Gastroesophageal sphincter (tissue), 4 donors: ENCODE results near the gene FAM13C. TPM values are rescaled to one million over a fixed set of nuclear protein-coding genes. Genes with fewer than 3 reads are reported as not detected.

Source experiments
- ATAC-seq: fragments of 150-250 bp; one replicate; pipeline ENCODE4 v1.9.1; 2016; ENCODE audit warnings: mild to moderate bottlenecking, moderate library complexity
- H3K27ac ChIP-seq, 4 donors: fragments of 200-600 bp; sonication (generic) in 3 of 4; 1 replicate in 3 of 4; 2 replicates in 1 of 4; pipeline ENCODE4 v1.5.1; 2016 to 2019
- H3K27me3 ChIP-seq: fragments of 200-600 bp; sonication (generic); one replicate; pipeline ENCODE4 v1.5.1; 2019
- H3K36me3 ChIP-seq, 2 donors: fragments of 200-600 bp; sonication (generic); one replicate each; pipeline ENCODE4 v1.5.1; 2019; ENCODE audit warnings: control low read depth in 1 of 2
- H3K4me1 ChIP-seq, 3 donors: fragments of 200-600 bp; sonication (generic); 1 replicate in 2 of 3; 2 replicates in 1 of 3; pipeline ENCODE4 v1.5.1; 2016 to 2019; ENCODE audit warnings: control low read depth in 2 of 3
- H3K4me3 ChIP-seq, 2 donors: fragments of 200-600 bp; sonication (generic); one replicate each; pipeline ENCODE4 v1.5.1; 2019; ENCODE audit warnings: mild to moderate bottlenecking in 1 of 2, moderate library complexity in 1 of 2
- H3K9me3 ChIP-seq, 3 donors: fragments of 200-600 bp; sonication (generic); one replicate each; pipeline ENCODE4 v1.5.1; 2017 to 2019; ENCODE audit warnings: control low read depth in 2 of 3
- EP300 ChIP-seq: sonication (generic); formaldehyde crosslinking; IDR thresholded peaks from one replicate; pipeline ENCODE4 v1.6.1; 2017; ENCODE audit warnings: antibody characterized with exemption, mild to moderate bottlenecking
- POLR2A ChIP-seq, 2 donors: fragments of 450-650 bp; IDR thresholded peaks; one replicate each; pipeline ENCODE4 v1.6.1; 2017; ENCODE audit warnings: antibody characterized with exemption in 2 of 2, mild to moderate bottlenecking in 2 of 2, moderate library complexity in 1 of 2
- POLR2AphosphoS5 ChIP-seq: sonication (generic); formaldehyde crosslinking; IDR thresholded peaks from one replicate; pipeline ENCODE4 v1.6.1; 2017; ENCODE audit warnings: antibody characterized with exemption
- WGBS, 2 donors: methylation state at CpG; one replicate each; pipeline ENCODE4 v1.1.5; 2018; ENCODE audit warnings: low coverage in 1 of 2; 5-methylcytosine and 5-hydroxymethylcytosine counted together
- total RNA-seq, 4 donors: library from RNA; depleted of rRNA; stranded (reverse); fragments of >200 nt; gene quantifications; one replicate each; pipeline ENCODE4 v1.1.0, GENCODE V29; 2016
- TF ChIP-seq, protein P1 (sequence below), 4 experiments: fragments of 200-600 bp in 2 of 4; fragments of 450-650 bp in 2 of 4; sonication (generic) in 1 of 4; IDR thresholded peaks; one replicate each; pipeline ENCODE4 v1.5.1; 2017 to 2019; ENCODE audit warnings: antibody characterized with exemption in 4 of 4, mild to moderate bottlenecking in 2 of 4, moderate library complexity in 2 of 4

FAM13C gene
- total RNA-seq, 4 donors from 2014 or later = 26.9 to 79.9 (median 45.5) TPM

DNA sequence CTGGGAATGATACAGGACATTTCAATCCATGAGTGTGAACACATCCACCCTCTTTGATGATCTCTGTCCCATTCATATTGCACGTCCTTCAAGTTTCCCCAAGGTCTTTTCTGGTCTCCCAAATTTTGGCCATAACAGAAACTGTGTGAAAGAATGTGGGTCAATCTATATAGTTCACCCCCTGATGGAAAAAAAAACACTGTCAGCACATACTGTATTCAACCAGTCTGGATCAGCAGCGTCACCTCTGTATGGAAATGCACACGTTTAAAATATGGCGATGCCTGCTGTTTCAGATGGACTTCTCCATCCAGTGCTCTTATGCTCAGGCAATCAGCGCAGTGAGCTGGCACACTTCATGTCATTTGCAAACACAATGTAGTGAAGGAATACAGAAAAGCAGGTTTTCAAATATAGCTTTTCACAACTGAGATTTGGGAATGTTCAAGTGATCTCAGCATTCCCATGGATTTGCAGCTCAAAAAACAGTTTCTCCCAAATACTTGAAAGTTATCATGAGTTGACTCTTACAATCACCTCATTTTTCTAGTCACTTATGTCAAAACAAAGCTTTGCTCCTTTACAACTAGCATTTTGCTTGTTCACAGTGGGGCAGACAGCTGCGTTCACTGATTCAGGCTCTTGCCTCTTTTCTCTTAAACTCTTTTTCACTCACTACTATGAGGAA is 61.1 kb downstream of the FAM13C start:
- no peak for TF ChIP-seq EP300
- TF ChIP-seq, protein P1, sequence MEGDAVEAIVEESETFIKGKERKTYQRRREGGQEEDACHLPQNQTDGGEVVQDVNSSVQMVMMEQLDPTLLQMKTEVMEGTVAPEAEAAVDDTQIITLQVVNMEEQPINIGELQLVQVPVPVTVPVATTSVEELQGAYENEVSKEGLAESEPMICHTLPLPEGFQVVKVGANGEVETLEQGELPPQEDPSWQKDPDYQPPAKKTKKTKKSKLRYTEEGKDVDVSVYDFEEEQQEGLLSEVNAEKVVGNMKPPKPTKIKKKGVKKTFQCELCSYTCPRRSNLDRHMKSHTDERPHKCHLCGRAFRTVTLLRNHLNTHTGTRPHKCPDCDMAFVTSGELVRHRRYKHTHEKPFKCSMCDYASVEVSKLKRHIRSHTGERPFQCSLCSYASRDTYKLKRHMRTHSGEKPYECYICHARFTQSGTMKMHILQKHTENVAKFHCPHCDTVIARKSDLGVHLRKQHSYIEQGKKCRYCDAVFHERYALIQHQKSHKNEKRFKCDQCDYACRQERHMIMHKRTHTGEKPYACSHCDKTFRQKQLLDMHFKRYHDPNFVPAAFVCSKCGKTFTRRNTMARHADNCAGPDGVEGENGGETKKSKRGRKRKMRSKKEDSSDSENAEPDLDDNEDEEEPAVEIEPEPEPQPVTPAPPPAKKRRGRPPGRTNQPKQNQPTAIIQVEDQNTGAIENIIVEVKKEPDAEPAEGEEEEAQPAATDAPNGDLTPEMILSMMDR (IDR thresholded peaks at IDR 0.05) = no peak
- TF ChIP-seq POLR2AphosphoS5 = no peak
- no peak for TF ChIP-seq POLR2A (IDR thresholded peaks at IDR 0.05)
- H3K4me1 ChIP-seq = peaks cover 0 to 55% (median 3%) of the 10 kb centered on the region in 3 donors
- WGBS, 2 donors = 49 to 81% methylated on average over 5 to 6 of the region's 6 CpGs
- no peak overlapping the region for H3K4me3 ChIP-seq
- H3K36me3 ChIP-seq = peaks cover 0 to 3% of the 10 kb centered on the region in 2 donors
- no peak for ATAC-seq
- H3K27me3 ChIP-seq = no peaks in the 10 kb centered on the region
- no peaks in the 10 kb centered on the region for H3K9me3 ChIP-seq
- peak overlapping the region; percentile 53 to 71 (median 60) for H3K27ac ChIP-seq

DNA sequence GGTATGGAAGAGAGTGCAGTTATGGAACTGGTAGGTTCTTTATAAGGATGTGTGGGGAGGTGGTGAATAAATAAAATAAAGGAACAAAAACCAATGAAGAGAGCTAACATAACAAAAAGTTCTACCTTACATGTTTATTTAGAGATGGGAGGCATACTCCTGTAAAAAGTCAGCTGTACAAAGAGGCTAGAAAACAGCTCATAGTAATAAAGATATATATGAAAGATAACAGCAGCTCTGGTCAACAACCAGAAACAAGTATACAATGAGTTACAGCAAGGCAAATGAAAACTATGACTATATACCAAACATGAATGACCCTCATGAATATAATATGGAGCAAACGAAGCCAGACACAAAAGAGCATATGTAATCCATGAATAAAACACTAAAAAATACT is 62.0 kb downstream of the FAM13C start:
- TF ChIP-seq EP300 (no peak), POLR2A (IDR thresholded peaks at IDR 0.05) (no peak)
- TF ChIP-seq, protein P1 (IDR thresholded peaks at IDR 0.05) = no peak
- no peak for ATAC-seq
- Histone ChIP-seq H3K36me3 (no peaks in the 10 kb centered on the region), H3K4me1 (peaks cover 0 to 55% (median 4%) of the 10 kb centered on the region in 3 donors), H3K4me3 (no peak overlapping the region), H3K27me3 (no peaks in the 10 kb centered on the region), H3K9me3 (no peaks in the 10 kb centered on the region), H3K27ac (peak overlapping the region in 1 of 4 donors; percentile 71)
- 75 to 78% methylated on average over 1 of the region's 1 CpG for WGBS, 2 donors

DNA sequence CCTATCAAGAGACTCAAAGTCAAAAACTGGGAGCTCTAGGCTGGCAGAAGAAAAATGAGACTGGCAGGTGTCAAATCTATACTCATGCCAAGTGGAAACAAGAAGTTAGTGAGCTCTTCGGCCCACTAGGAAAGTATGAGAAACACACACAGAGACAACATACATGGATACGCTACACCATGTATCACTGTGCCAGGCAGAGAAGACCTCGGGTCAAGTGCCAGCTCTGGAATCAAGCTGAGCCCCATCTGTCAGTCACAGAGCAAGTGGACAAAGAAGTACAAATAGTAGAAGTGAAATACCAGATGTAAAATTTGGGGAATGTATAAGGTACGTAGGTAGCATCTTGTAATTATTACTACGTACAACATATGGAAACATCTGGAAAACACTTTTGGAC is 62.4 kb downstream of the FAM13C start:
- no peak overlapping the region for H3K4me3 ChIP-seq
- no peaks in the 10 kb centered on the region for H3K36me3 ChIP-seq
- 93 to 94% methylated on average over 5 of the region's 5 CpGs for WGBS, 2 donors
- H3K27ac ChIP-seq = peak overlapping the region in 1 of 4 donors; percentile 71
- H3K9me3 ChIP-seq = no peaks in the 10 kb centered on the region
- peaks cover 0 to 60% (median 8%) of the 10 kb centered on the region in 3 donors for H3K4me1 ChIP-seq
- ATAC-seq = no peak
- H3K27me3 ChIP-seq = no peaks in the 10 kb centered on the region
- TF ChIP-seq, protein P1 (IDR thresholded peaks at IDR 0.05) = no peak
- TF ChIP-seq POLR2A (IDR thresholded peaks at IDR 0.05) (no peak), EP300 (no peak), POLR2AphosphoS5 (no peak)

DNA sequence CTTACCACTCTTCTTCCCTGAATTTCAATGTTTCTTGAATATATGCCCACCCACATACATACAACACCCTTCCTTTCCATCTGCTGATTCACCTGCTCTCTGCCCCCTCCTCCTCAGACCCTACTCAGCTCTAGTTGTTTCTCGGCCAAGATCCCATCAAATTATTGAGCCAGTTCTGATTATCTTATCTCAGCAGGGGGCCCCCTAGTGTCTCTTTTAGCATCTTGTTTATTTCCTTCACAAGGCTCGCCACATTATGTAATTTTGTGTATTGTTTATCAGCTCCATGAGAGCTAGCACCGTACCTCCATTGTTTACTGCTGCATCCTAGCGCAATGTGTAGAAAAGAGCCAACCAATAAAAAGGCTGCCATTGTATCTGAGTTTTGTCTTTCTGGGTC is 71.9 kb downstream of the FAM13C start:
- no peak overlapping the region for H3K27ac ChIP-seq
- H3K36me3 ChIP-seq = peaks cover 0 to 8% of the 10 kb centered on the region in 2 donors
- no peak for ATAC-seq
- peaks cover 5 to 55% (median 7%) of the 10 kb centered on the region in 3 donors for H3K4me1 ChIP-seq
- H3K4me3 ChIP-seq = no peak overlapping the region
- H3K9me3 ChIP-seq = no peaks in the 10 kb centered on the region
- no peaks in the 10 kb centered on the region for H3K27me3 ChIP-seq
- WGBS, 2 donors = 88% methylated on average over 4 of the region's 4 CpGs
- TF ChIP-seq, protein P1 (IDR thresholded peaks at IDR 0.05) = no peak
- TF ChIP-seq POLR2AphosphoS5 (no peak), EP300 (no peak), POLR2A (IDR thresholded peaks at IDR 0.05) (no peak)

DNA sequence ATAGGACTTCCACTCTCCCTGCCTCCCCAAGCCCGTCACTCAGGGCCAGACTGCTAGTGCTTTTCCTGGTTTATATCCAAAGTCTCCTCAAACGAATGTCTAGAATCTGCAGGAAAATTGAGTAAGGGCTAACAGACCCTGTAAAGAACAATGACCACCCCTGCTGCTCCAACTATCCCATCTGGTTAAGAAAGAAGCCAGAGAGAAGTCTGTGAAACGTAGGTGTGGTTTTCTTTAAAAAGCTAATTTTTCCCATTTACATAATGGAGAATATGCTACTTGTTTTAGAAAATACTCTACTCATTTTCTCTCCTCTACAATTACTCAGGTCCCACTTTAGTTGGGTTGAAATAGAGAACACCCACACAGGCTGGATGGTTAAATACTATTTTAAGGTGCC is 72.5 kb downstream of the FAM13C start:
- no peak for ATAC-seq
- no peaks in the 10 kb centered on the region for H3K9me3 ChIP-seq
- no peak overlapping the region for H3K4me3 ChIP-seq
- no peak overlapping the region for H3K27ac ChIP-seq
- no peaks in the 10 kb centered on the region for H3K27me3 ChIP-seq
- no peak for TF ChIP-seq POLR2AphosphoS5
- TF ChIP-seq POLR2A (IDR thresholded peaks at IDR 0.05) = no peak
- no peak for TF ChIP-seq EP300
- TF ChIP-seq, protein P1 (IDR thresholded peaks at IDR 0.05) = no peak
- 95 to 97% methylated on average over 2 to 3 of the region's 3 CpGs for WGBS, 2 donors
- peaks cover 5 to 55% (median 13%) of the 10 kb centered on the region in 3 donors for H3K4me1 ChIP-seq
- peaks cover 0 to 8% of the 10 kb centered on the region in 2 donors for H3K36me3 ChIP-seq
